HUDEP-2 (cell line): ENCODE data around the gene MRPL20.

Experiments
- DNase-seq, 76 experiments: peaks; one replicate each; lab custom pipeline; 2025; ENCODE audit not compliant: unreplicated experiment in 76 of 76; lab: John Stamatoyannopoulos, UW

Gene MRPL20

GRCh38 chr1:1366699-1367066 is 40.4 kb downstream of the MRPL20 start:
- no peak for DNase-seq

DNA sequence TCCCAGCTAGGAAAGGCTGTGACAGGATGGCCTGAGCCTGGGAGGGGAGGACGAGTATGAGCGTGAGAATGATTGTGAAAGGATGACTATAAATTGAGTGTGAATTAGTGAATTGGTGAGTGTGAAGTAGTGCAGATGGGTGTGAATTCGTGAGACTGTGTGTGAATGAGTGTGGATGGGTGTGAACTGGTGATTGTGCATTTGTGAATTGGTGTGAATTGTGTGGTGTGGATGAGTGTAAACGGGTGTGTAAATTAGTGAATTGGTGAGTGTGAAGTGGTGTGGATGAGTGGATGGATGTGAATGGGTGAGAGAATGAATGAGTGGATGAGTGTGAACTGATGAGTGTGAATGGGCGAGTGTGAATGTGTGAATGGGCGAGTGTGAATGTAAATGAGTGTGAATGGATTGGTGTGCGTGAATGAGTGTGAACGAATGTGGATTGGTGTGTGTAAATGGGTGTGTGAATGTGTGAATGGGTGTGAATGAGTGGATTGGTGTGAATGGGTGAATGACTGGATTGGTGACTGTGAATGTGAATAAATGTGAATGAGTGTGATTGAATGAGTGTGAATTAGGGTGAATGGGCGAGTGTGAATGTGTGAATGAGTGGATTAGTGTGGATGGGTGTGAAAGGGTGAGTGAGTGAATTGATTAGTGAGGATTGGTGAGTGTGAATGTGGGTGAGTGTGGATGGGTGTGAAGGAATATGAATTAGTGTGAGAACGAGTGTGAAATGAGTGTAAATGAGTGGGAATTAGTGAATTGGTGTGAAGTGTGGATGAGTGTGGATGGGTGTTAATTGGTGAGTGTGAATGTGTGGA is 41.0 kb downstream of the MRPL20 start:
- no peak for DNase-seq

DNA sequence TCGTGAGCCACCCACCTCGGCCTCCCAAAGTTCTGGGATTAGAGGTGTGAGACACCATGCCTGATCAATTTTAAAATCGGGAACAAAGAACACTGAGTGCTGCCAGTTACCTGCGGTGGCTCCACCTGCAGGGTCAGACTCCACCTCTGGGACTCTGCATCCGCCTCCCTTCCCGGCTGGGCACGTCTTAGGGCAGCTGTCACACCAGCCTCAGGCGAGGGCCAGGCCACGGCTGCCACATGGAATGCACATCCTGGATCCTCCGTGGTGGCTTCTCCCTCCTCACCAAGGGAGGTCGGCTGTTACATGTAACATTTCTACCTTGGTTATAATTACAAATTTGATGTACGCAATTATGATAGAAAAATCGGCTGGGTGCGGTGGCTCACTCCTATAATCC is 42.8 kb downstream of the MRPL20 start:
- DNase-seq, result no peak

DNA sequence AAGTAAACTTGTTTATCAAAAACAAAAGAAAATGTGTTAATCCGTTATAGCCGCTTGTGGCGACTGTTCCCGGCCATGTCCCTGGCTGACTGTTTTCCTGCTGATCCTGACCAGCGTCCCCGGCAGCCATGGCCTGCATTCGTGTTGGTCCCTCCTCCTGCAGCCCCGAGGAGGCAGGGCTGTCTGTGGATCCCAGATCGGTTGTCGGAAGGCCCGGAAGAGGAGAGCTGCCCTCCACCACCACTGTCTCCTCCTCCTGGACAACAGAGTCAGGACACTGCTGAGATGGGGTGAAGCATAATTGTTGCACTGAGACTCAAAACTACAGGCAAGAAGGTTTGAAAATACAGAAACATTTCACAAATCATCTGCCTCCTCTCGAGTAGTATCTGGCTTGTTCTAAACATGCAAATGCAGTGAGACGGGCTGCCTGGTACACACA is 45.1 kb downstream of the MRPL20 start:
- DNase-seq, result no peak

GRCh38 chr1:1361233-1361981 is 45.7 kb downstream of the MRPL20 start:
- no peak for DNase-seq

DNA sequence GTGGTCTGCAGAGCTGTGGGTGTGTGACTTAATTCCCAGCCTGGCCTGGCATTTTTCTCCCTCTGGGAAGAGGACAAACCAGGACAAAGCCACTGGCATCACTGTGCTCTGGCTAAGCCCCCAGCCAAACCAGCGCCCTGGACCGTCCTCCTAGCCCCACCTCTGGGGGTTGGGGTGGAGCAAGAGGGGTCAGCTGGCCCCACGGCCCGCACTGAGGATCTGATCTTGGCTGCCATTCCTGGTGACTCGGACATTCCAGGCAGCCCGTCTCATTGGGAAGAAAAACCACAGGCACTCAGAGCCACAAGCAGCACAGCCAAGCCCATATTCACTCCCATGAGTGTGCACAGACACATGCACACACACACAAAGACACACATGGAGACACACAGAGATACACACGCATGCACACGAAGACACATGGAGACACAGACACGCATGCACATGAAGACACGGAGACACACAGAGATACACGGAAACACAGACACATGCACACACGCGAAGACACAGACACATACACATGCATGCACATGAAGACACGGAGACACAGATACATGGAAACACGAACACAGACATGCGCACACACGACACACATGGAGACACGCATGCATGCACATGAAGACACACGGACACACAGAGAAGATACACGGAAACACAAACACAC is 46.5 kb downstream of the MRPL20 start:
- no peak for DNase-seq

DNA sequence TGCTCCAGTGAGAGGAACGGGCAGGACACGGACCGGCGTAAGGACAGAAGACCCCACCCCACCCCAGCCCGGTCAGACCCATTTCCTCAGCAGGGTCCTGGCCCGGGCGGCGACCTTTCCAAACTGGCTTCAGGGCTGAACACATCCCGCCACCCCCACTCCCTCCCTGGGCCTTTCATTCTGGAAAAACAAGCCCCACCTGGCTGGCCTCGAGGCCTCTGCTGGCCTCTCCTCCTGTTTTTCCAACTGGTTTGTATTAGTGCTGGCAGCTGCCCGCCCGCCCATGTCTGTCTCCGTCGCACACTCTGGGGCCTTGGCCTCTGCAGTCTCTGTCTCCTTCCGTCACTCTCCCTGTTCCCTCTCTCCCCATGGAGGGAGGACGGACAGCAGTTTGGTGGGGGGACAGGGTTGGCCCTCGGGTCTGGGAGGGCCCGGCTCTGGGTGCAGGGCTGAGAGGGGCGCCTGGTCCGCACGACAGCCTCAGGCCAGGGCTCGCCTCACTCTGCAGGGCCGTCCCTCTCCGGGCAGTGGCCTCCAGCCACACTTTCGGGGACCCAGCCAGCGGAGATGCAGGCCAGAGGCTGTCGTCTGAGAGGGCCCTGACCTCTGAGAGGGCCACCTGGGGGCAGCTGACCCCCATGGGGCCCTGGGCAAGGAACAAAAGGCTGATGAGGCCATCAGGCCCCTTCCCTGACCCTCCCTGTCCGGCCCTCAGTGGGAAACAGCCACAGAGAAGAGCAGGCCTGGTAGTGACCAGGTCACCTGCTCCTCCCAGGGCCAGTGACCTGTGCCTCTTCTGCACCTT is 47.2 kb downstream of the MRPL20 start:
- no peak for DNase-seq

- DNase-seq, result no peak
Observed at GRCh38 chr1:1359308-1359663, 47.8 kb downstream of the MRPL20 start.

DNA sequence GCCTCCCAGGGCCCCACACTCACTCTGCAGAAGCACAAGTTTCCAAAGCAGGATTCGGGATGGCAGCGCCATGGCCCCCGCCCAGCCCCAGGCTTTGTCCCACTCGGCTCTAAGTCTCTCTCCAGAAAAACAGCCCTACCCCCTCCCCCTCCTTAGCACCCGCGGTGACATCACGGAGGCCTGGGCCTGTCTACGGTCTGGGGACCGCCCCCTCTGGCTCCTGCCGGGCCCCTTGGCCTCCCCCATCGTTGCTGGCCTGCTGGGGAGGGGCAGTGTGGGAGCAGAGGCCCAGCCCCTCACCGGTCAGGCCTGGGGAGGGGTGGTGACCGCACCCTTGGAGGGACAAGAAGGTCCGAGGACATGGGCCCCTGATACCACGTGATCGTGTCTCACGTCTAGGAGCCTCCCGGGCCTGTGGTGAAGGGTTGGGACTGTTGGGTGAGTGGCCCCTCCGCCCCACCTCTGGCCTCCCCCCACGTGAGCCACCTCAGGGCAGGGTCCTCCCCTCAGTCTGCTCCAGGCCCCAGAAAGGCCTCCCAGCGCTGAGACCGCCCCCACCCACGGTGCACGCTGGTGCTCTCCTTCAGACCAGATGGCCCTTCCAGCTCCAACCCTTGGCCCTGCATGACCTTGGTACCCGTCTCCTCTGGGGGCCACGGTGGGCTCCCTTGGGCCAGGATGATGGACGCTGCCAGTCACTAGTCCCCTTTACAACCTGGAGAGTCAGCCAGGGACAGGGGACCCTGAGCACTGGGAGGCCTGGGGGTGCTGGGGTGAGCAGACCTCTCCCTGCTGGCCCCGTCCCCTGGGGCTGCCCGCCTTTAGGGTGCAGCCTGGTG is 48.4 kb downstream of the MRPL20 start, which contains the start of gene MXRA8:
TSS of gene MXRA8 (minus strand) at position 123 of the 839 bp plus-strand sequence. CDS start at position 72, 51 bp downstream.
- peak in 2 of 76 experiments; percentile 26 to 28 for DNase-seq

DNA sequence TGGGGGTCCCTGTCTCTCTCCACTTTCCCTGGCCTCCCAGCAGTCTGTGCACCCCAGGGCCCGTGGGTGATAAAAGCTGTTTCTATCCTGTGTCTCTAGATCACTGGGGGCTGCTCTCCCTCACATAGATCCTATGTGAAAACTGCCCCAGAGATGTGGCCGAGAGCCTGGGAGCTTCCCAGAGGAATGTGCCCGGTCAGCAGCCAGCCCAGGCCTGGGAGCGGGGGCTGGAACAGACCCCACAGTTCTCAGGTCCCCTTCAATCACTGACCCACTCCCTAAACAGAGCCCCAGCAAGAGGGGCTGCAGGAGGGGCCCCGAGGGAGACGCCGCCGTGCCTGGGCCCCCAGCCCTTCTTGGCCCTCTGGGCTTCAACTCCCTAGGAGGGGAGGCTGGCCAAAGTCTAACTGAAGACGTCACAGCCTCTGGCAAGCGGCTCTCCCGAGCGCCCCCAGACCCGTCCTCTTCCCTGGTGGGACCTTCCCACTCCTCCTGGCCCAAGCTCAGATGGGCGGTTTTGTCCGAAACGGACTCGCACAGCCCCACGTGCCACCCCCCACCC is 49.1 kb downstream of the MRPL20 start:
- no peak for DNase-seq

DNA sequence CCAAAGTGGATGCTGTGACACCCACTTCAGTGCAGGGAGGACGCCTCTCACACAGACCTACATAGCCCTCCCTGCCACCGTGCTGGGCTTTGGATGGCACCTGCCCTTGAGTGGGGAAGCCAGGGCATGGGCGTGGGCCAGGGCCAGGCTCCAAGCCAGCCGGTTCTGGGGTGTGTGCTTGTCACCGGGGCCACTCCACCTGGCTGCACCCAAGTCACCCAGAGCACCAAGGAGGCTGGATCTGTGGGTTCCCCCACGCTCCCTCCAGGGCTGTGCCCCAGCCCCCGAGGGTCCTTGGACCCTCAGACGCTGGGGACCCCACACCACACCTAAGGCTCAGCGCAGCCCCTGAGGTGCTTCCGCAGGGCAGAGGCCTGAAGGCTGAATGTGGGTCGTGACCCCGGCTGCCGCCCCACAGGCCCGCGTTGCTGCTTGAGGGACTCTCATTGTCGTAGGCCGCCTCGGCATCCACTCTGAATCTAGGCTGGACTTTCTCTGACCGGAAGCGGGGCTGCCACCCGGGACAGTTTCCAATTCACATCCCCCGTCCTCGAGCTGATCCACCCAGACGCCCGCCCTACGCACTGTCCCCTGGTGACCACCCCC is 50.2 kb downstream of the MRPL20 start:
- peak in 1 of 76 experiments; percentile 16 for DNase-seq

GRCh38 chr1:1356166-1356795 is 50.8 kb downstream of the MRPL20 start:
- no peak for DNase-seq

GRCh38 chr1:1355416-1355815 is 51.7 kb downstream of the MRPL20 start:
- DNase-seq, result peak in 5 of 76 experiments; percentile 20 to 42 (median 29)

- DNase-seq, result no peak
Observed at GRCh38 chr1:1354271-1355247, 52.5 kb downstream of the MRPL20 start.

- DNase-seq, result no peak
Observed at GRCh38 chr1:1353389-1354151, 53.5 kb downstream of the MRPL20 start.

GRCh38 chr1:1352786-1353388 is 54.2 kb downstream of the MRPL20 start:
- no peak for DNase-seq
